Stimulated activated CD4-positive, alpha-beta T cell treated with anti-CD3 and anti-CD28 coated beads, Interleukin-12 subunit alpha, Interleukin-12 subunit beta, amount 100 ng/mL, for 4 hours (primary cell): ENCODE results near the gene IFNGR1.
"Not testable (repeated sequence)": the region's sequence is repeated elsewhere in the genome, so short reads cannot be mapped to it uniquely, and the experiment has no call there.

ENCODE experiments used
- DNase-seq: peaks from one replicate; pipeline ENCODE4 v3.0.0-alpha.2; 2020

The IFNGR1 gene

GRCh38 chr6:137235686-137236085 is 16.5 kb upstream of the IFNGR1 start:
- DNase-seq = no peak

- no peak for DNase-seq
Observed at GRCh38 chr6:137233911-137234863, 15.0 kb upstream of the IFNGR1 start.

- DNase-seq = no peak
Observed at GRCh38 chr6:137231895-137232294, 12.7 kb upstream of the IFNGR1 start.

- no peak for DNase-seq
Observed at GRCh38 chr6:137230956-137231555, 11.9 kb upstream of the IFNGR1 start.

GRCh38 chr6:137230547-137230946 is 11.4 kb upstream of the IFNGR1 start:
- no peak for DNase-seq

- no peak for DNase-seq
Observed at GRCh38 chr6:137229075-137229759, 10.0 kb upstream of the IFNGR1 start.

- DNase-seq = no peak
Observed at GRCh38 chr6:137227871-137228302, 8.7 kb upstream of the IFNGR1 start.

GRCh38 chr6:137226697-137227096 is 7.5 kb upstream of the IFNGR1 start:
- no peak for DNase-seq

- no peak for DNase-seq
Observed at GRCh38 chr6:137224799-137225198, 5.6 kb upstream of the IFNGR1 start.

- DNase-seq = no peak
Observed at GRCh38 chr6:137223370-137224131, 4.4 kb upstream of the IFNGR1 start.

- DNase-seq = no peak
Observed at GRCh38 chr6:137222381-137222780, 3.2 kb upstream of the IFNGR1 start.

- DNase-seq = no peak
Observed at GRCh38 chr6:137219664-137220252, 573 bp upstream of the IFNGR1 start.

GRCh38 chr6:137218473-137218916 is 690 bp downstream of the IFNGR1 start:
- DNase-seq = peak; percentile 9

- no peak for DNase-seq
Observed at GRCh38 chr6:137217801-137218472, 1.2 kb downstream of the IFNGR1 start.

- no peak for DNase-seq
Observed at GRCh38 chr6:137216875-137217553, 2.2 kb downstream of the IFNGR1 start.

GRCh38 chr6:137216106-137216505 is 3.1 kb downstream of the IFNGR1 start:
- DNase-seq = no peak

GRCh38 chr6:137215630-137216029 is 3.6 kb downstream of the IFNGR1 start:
- DNase-seq = not testable (repeated sequence)

GRCh38 chr6:137214931-137215330 is 4.3 kb downstream of the IFNGR1 start:
- no peak for DNase-seq

- DNase-seq = no peak
Observed at GRCh38 chr6:137213813-137214212, 5.4 kb downstream of the IFNGR1 start.

- no peak for DNase-seq
Observed at GRCh38 chr6:137213331-137213740, 5.8 kb downstream of the IFNGR1 start.

- DNase-seq = no peak
Observed at GRCh38 chr6:137211910-137212309, 7.3 kb downstream of the IFNGR1 start.
